Measurements from ENCODE around the gene SWAP70. TPM values are rescaled to one million over a fixed set of nuclear protein-coding genes. Genes with fewer than 3 reads are reported as not detected.

SWAP70 gene
- polyA plus RNA-seq, 1 experiment = 24.6 TPM

DNA sequence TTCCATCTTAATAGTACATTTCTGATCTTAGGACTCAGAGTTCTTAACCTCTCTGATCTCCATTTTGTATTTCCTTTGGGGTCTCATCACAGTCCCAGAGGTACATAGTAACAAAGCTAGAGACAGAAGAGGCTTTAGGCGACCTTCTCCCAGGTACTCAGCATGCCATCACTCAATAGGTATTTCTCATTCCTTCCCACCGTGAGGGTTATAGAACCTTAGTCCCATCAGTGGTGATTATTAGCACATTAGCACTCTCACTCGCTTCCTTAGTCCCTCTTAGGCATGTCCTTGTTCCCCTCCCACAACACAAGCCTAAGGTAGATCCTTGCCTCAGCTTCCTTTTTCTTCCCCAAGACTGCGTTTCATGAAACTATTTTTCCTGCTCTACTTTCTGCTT is 14.7 kb downstream of the SWAP70 start:
- Histone ChIP-seq H3K9me3 (ENCODE audit: control insufficient read depth, insufficient read depth, low read length) (no peaks in the 10 kb centered on the region), H3K27ac (ENCODE audit: low read depth, low read length) (no peak overlapping the region), H3K27me3 (ENCODE audit: control insufficient read depth, insufficient read depth, low read length) (no peaks in the 10 kb centered on the region), H3K4me3 (ENCODE audit: low read depth, low read length) (no peak overlapping the region)
- CTCF ChIA-PET = no interaction called here
- no peak for DNase-seq (ENCODE audit: low read depth, low spot score)
- TF ChIP-seq, protein P1, sequence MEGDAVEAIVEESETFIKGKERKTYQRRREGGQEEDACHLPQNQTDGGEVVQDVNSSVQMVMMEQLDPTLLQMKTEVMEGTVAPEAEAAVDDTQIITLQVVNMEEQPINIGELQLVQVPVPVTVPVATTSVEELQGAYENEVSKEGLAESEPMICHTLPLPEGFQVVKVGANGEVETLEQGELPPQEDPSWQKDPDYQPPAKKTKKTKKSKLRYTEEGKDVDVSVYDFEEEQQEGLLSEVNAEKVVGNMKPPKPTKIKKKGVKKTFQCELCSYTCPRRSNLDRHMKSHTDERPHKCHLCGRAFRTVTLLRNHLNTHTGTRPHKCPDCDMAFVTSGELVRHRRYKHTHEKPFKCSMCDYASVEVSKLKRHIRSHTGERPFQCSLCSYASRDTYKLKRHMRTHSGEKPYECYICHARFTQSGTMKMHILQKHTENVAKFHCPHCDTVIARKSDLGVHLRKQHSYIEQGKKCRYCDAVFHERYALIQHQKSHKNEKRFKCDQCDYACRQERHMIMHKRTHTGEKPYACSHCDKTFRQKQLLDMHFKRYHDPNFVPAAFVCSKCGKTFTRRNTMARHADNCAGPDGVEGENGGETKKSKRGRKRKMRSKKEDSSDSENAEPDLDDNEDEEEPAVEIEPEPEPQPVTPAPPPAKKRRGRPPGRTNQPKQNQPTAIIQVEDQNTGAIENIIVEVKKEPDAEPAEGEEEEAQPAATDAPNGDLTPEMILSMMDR (IDR thresholded peaks at IDR 0.05; ENCODE audit: low read depth, low read length) = no peak
- POLR2A ChIA-PET = interaction anchor here (0.6 kb wide), 1 partner anchor 39 kb away, joined by 6 read pairs; no protein-coding TSS in a partner anchor

GRCh38 chr11:9680028-9680427 is 16.2 kb downstream of the SWAP70 start:
- Histone ChIP-seq H3K27me3 (ENCODE audit: control insufficient read depth, insufficient read depth, low read length) (no peaks in the 10 kb centered on the region), H3K9me3 (ENCODE audit: control insufficient read depth, insufficient read depth, low read length) (no peaks in the 10 kb centered on the region), H3K4me3 (ENCODE audit: low read depth, low read length) (no peak overlapping the region), H3K27ac (ENCODE audit: low read depth, low read length) (no peak overlapping the region)
- no peak for DNase-seq (ENCODE audit: low read depth, low spot score)
- TF ChIP-seq, protein P1 (IDR thresholded peaks at IDR 0.05; ENCODE audit: low read depth, low read length) = no peak
- POLR2A ChIA-PET = no interaction called here
- CTCF ChIA-PET = no interaction called here

- Histone ChIP-seq H3K4me3 (ENCODE audit: low read depth, low read length) (no peak overlapping the region), H3K9me3 (ENCODE audit: control insufficient read depth, insufficient read depth, low read length) (no peaks in the 10 kb centered on the region), H3K27me3 (ENCODE audit: control insufficient read depth, insufficient read depth, low read length) (no peaks in the 10 kb centered on the region), H3K27ac (ENCODE audit: low read depth, low read length) (no peak overlapping the region)
- ChIA-PET POLR2A (no interaction called here), CTCF (interaction anchor here (0.6 kb wide), 2 partner anchors 26 to 68 kb away, joined by 3 read pairs; no protein-coding TSS in a partner anchor)
- DNase-seq (ENCODE audit: low read depth, low spot score) = no peak
- TF ChIP-seq, protein P1 (IDR thresholded peaks at IDR 0.05; ENCODE audit: low read depth, low read length) = no peak
Observed at GRCh38 chr11:9681583-9682372, 17.9 kb downstream of the SWAP70 start.

DNA sequence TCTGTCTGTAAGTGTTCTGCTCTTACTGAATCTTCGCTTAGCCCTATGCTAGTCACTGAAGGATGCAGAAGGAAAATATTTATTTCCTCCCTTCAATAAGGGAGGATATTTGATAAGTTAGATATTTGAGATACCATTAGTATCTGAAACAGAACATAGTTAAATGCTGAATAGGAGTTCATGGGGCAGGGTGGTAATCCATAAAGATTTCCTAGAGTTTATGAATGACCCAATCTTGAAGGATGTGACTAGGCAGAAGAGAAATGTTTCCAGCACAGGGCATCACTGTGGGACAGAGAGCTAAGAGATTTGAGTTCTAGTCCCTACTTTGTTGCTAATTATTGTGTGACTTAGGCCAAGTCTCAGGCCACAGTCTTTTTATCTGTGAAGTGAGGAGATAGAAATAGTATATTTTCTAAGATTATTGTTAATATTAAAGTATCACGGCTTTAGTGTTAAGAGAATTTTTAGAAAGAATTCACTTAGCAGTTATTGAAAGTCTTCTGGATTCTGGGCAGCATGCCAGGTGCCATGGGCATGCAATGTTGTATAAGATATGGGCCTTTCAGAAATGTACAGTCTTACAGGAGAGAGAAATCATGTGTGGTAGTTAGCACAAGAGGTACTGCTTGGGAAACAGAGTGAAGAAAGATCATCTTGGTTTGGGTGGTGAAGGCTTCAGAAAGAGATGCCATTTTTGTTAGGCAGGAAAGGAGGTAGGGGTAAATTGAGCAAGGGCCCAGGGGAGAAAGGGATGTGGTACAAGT is 24.0 kb downstream of the SWAP70 start:
- no peak overlapping the region for H3K27ac ChIP-seq (ENCODE audit: low read depth, low read length)
- ChIA-PET CTCF (interaction anchor here (1.5 kb wide), 1 partner anchor 153 kb away, joined by 3 read pairs; no protein-coding TSS in a partner anchor), POLR2A (no interaction called here)
- H3K27me3 ChIP-seq (ENCODE audit: control insufficient read depth, insufficient read depth, low read length) = no peaks in the 10 kb centered on the region
- H3K4me3 ChIP-seq (ENCODE audit: low read depth, low read length) = no peak overlapping the region
- TF ChIP-seq, protein P1 (IDR thresholded peaks at IDR 0.05; ENCODE audit: low read depth, low read length) = no peak
- no peak for DNase-seq (ENCODE audit: low read depth, low spot score)
- H3K9me3 ChIP-seq (ENCODE audit: control insufficient read depth, insufficient read depth, low read length) = no peaks in the 10 kb centered on the region

Data from AG04450 (cell line).